A172 (cell line): ENCODE measurements around the gene GALNT2. TPM values are rescaled to one million over a fixed set of nuclear protein-coding genes. Genes with fewer than 3 reads are reported as not detected.

Experiments
- DNase-seq: peaks from one replicate; pipeline ENCODE4 v3.0.0-alpha.2; 2015; ENCODE audit warnings: low spot score
- total RNA-seq: library from RNA; depleted of rRNA; stranded (reverse); fragments of >200 nt; shearing (Covaris generic); gene quantifications from 2 replicates; pipeline ENCODE4 v1.2.3, GENCODE V29; 2014

Gene GALNT2
- total RNA-seq, 1 experiment from 2014 or later: 79.8 TPM

GRCh38 chr1:230319014-230319747 lies 252.1 kb downstream of the GALNT2 start:
- DNase-seq: no peak

- DNase-seq: no peak
These were observed 253.8 kb downstream of the GALNT2 start for GRCh38 chr1:230320804-230321203.

GRCh38 chr1:230321341-230321740 lies 254.3 kb downstream of the GALNT2 start:
- no peak for DNase-seq

GRCh38 chr1:230321741-230322420 lies 254.8 kb downstream of the GALNT2 start:
- no peak for DNase-seq

- no peak for DNase-seq
These were observed 255.4 kb downstream of the GALNT2 start for GRCh38 chr1:230322421-230322756.

- no peak for DNase-seq
These were observed 256.0 kb downstream of the GALNT2 start for GRCh38 chr1:230322967-230323547.

GRCh38 chr1:230323686-230324085 lies 256.6 kb downstream of the GALNT2 start:
- no peak for DNase-seq

GRCh38 chr1:230326971-230327891 lies 260.2 kb downstream of the GALNT2 start:
- no peak for DNase-seq

GRCh38 chr1:230327892-230328284 lies 260.9 kb downstream of the GALNT2 start:
- peak; percentile 88 for DNase-seq

GRCh38 chr1:230328342-230329015 lies 261.4 kb downstream of the GALNT2 start:
- peak; percentile 64 for DNase-seq

GRCh38 chr1:230330157-230330556 lies 263.1 kb downstream of the GALNT2 start:
- no peak for DNase-seq
